Neutrophil (primary cell): Measurements from ENCODE around the gene CD1C.
"Not testable (repeated sequence)": the region's sequence is repeated elsewhere in the genome, so short reads cannot be mapped to it uniquely, and the experiment has no call there.

Experiments used
- H3K27ac ChIP-seq: fragments of 200-600 bp; sonication (generic); 2 replicates; pipeline ENCODE4 v1.5.1; 2016; ENCODE audit warnings: mild to moderate bottlenecking, moderate library complexity
- H3K27me3 ChIP-seq: fragments of 200-600 bp; sonication (generic); 2 replicates; pipeline ENCODE4 v1.6.0; 2016; ENCODE audit warnings: mild to moderate bottlenecking
- H3K36me3 ChIP-seq: fragments of 200-600 bp; sonication (generic); 2 replicates; pipeline ENCODE4 v1.5.1; 2017
- H3K4me1 ChIP-seq, 2 experiments: fragments of 200-600 bp in 1 of 2; sonication (generic) in 1 of 2; 1 replicate in 1 of 2; 2 replicates in 1 of 2; pipeline versions ENCODE4 v1.5.1 to v1.6.1; 2013 to 2016; ENCODE audit warnings: low read depth in 1 of 2, low read length in 1 of 2, mild to moderate bottlenecking in 1 of 2, moderate library complexity in 1 of 2; ENCODE audit not compliant: control insufficient read depth in 1 of 2, insufficient read depth in 1 of 2
- H3K4me3 ChIP-seq, 2 experiments: fragments of 200-600 bp in 1 of 2; sonication (generic) in 1 of 2; 1 replicate in 1 of 2; 2 replicates in 1 of 2; pipeline ENCODE4 v1.5.1; 2013 to 2016; ENCODE audit warnings: low read depth in 1 of 2, low read length in 1 of 2, mild to moderate bottlenecking in 1 of 2, moderate library complexity in 1 of 2
- H3K9me3 ChIP-seq: fragments of 200-600 bp; sonication (generic); 2 replicates; pipeline ENCODE4 v1.5.1; 2016
- CTCF ChIP-seq: fragments of 200-600 bp; sonication (generic); IDR thresholded peaks from 2 replicates; pipeline ENCODE4 v1.5.1; 2016; ENCODE audit warnings: antibody characterized with exemption

CD1C gene

GRCh38 chr1:158255656-158256055, 34.1 kb upstream of the CD1C start:
- H3K27me3 ChIP-seq: peaks cover 97% of the 10 kb centered on the region
- TF ChIP-seq CTCF: no peak

GRCh38 chr1:158256747-158257146, 33.0 kb upstream of the CD1C start:
- not testable (repeated sequence) for H3K27ac ChIP-seq, H3K4me1 ChIP-seq, H3K4me3 ChIP-seq, H3K9me3 ChIP-seq, H3K36me3 ChIP-seq
- peaks cover 97% of the 10 kb centered on the region for H3K27me3 ChIP-seq

More at GRCh38 chr1:158255656-158256055, 34.1 kb upstream of the CD1C start:
- Histone ChIP-seq H3K4me1 (no peaks in the 10 kb centered on the region), H3K4me3 (no peak overlapping the region), H3K9me3 (no peaks in the 10 kb centered on the region), H3K36me3 (no peaks in the 10 kb centered on the region), H3K27ac (no peak overlapping the region)

GRCh38 chr1:158257888-158258287, 31.8 kb upstream of the CD1C start:
- H3K36me3 ChIP-seq: no peaks in the 10 kb centered on the region
- H3K4me1 ChIP-seq: no peaks in the 10 kb centered on the region
- H3K27ac ChIP-seq: no peak overlapping the region
- no peaks in the 10 kb centered on the region for H3K9me3 ChIP-seq
- H3K4me3 ChIP-seq: no peak overlapping the region
- H3K27me3 ChIP-seq: peaks cover 93% of the 10 kb centered on the region
- TF ChIP-seq CTCF: no peak

GRCh38 chr1:158259117-158259516, 30.6 kb upstream of the CD1C start:
- Histone ChIP-seq H3K4me3 (no peak overlapping the region), H3K27ac (no peak overlapping the region), H3K36me3 (no peaks in the 10 kb centered on the region), H3K27me3 (peaks cover 88% of the 10 kb centered on the region), H3K9me3 (no peaks in the 10 kb centered on the region), H3K4me1 (no peaks in the 10 kb centered on the region)
- no peak for TF ChIP-seq CTCF

- no peaks in the 10 kb centered on the region for H3K36me3 ChIP-seq
- no peaks in the 10 kb centered on the region for H3K4me1 ChIP-seq
- H3K4me3 ChIP-seq: no peak overlapping the region
- no peaks in the 10 kb centered on the region for H3K9me3 ChIP-seq
- H3K27ac ChIP-seq: no peak overlapping the region
- TF ChIP-seq CTCF: no peak
- H3K27me3 ChIP-seq: peaks cover 22% of the 10 kb centered on the region
Measured at GRCh38 chr1:158272681-158273080, 17.0 kb upstream of the CD1C start.

- no peak overlapping the region for H3K27ac ChIP-seq
- H3K9me3 ChIP-seq: no peaks in the 10 kb centered on the region
- H3K4me3 ChIP-seq: no peak overlapping the region
Measured at GRCh38 chr1:158274797-158275196, 14.9 kb upstream of the CD1C start.

GRCh38 chr1:158282421-158282820, 7.3 kb upstream of the CD1C start:
- H3K27me3 ChIP-seq, H3K27ac ChIP-seq, H3K36me3 ChIP-seq, H3K4me3 ChIP-seq, H3K9me3 ChIP-seq: not testable (repeated sequence)
- H3K4me1 ChIP-seq: peaks cover 22 to 34% of the 10 kb centered on the region in 2 experiments

More at GRCh38 chr1:158274797-158275196, 14.9 kb upstream of the CD1C start:
- TF ChIP-seq CTCF: no peak
- H3K4me1 ChIP-seq: no peaks in the 10 kb centered on the region
- no peaks in the 10 kb centered on the region for H3K36me3 ChIP-seq
- peaks cover 15% of the 10 kb centered on the region for H3K27me3 ChIP-seq
